HTERT RPE-1 (cell line): ENCODE data around the gene PLXNC1.

Experiments
- in situ Hi-C: fragments of 300-500 bp; cut with MboI; formaldehyde crosslinking; loops from 4 replicates; pipeline ENCODE4 v1.14.3; 2020; ENCODE audit warnings: low sequenced_read_pairs

PLXNC1 gene

GRCh38 chr12:94178882-94179281 is 30.5 kb downstream of the PLXNC1 start:
- in situ Hi-C loops, result no loop called here

- in situ Hi-C loops, result no loop called here
Measured at GRCh38 chr12:94179723-94180122, 31.3 kb downstream of the PLXNC1 start.

DNA sequence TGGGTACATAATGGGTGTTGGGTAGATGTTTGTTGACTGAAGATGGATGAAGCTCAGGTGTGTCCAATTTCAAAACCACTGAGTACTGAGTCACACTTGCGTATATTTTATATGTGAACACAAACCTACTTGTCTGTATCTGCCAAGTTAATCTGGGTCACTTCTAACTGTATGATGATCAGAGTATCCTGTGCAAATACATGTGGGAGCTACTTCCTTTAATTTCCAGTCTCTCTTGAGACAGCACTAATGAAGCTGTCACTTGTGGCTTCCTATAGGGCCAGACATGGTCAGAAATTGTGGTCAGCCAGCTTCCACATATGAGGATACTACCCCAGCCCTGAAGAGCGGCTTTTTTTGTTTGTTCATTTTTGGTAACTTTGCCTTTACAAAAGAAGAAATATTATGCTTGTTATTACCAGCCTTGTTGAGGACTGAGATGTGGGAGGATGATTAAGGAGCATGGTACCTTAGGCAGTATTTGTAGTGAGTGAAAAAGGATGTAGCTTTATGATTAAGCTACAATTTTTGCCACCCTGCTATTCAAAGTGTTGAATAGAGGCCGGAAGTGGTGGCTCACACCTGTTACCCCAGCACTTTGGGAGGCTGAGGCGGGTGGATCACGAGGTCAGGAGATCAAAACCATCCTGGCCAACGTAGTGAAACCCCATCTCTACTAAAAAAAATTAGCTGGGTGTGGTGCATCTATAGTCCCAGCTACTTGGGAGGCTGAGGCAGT is 32.4 kb downstream of the PLXNC1 start:
- in situ Hi-C loops, result no loop called here

DNA sequence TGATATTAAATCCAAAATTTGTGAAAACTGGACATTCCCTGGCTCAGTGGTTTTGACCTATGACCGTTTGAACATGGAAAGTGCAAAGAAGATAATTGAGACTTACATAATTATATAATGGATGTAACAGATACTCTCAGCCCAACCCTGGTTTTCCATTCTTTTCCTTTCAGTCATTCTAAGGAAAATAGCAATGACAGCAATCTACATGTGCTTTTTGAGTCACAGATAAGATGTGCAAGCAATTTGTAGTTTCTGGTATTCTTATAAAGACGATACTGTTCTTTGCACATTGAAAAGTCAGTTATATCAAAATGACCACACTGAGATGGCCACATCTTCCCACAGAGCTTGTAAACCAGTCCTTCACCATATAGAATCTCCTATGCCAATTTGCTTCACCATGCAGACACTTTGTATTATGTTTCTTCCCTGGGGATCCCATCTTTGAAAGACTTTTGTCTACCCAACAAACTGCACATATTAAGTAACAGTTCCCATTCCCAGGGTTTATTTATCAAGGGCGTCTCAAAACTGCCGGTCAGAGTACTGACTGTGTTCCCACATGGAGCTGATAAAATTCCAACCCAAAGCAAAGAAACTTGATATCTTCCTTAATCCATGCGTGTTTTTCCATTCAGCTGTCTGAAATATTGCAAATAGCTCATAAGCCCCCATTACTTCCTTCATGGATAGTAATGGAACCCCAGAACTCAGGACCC is 34.8 kb downstream of the PLXNC1 start:
- in situ Hi-C loops, result no loop called here

- in situ Hi-C loops, result no loop called here
Measured at GRCh38 chr12:94183708-94184379, 35.5 kb downstream of the PLXNC1 start.

DNA sequence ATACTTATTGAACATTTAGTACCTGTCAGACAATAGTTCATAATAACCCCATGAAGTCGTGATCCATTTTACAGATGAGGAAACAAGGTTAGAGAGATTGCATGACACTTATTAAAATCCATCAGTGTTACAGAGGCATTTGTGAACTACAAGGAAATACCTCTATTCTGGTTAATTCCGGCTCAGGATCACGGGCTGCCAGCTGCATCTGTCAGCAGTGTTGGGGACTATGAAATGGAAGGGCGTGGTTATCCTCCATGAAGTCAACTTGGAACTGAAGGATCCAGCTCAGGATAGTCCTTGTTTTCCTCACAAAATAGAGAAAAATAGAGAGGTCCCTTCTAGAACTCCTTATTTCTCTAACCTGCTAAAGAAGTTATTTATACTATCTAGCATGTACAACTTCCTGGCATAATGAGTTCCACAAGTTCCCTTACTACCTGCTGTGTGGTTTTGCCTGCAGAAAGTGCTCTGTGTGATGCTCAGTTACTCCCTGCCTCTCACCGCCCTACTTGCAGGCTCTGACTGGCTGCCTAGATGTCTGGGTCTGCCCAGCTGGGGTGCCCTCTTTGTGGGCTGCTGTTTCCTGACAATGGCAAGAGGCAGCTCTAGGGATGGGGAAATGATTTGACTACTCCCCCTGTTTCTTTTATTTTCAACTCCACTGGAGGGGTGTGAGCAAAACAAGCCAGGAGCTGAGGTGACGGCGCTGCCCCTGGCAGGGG is 36.8 kb downstream of the PLXNC1 start:
- in situ Hi-C loops, result no loop called here

- in situ Hi-C loops, result no loop called here
Measured at GRCh38 chr12:94185801-94186200, 37.4 kb downstream of the PLXNC1 start.

DNA sequence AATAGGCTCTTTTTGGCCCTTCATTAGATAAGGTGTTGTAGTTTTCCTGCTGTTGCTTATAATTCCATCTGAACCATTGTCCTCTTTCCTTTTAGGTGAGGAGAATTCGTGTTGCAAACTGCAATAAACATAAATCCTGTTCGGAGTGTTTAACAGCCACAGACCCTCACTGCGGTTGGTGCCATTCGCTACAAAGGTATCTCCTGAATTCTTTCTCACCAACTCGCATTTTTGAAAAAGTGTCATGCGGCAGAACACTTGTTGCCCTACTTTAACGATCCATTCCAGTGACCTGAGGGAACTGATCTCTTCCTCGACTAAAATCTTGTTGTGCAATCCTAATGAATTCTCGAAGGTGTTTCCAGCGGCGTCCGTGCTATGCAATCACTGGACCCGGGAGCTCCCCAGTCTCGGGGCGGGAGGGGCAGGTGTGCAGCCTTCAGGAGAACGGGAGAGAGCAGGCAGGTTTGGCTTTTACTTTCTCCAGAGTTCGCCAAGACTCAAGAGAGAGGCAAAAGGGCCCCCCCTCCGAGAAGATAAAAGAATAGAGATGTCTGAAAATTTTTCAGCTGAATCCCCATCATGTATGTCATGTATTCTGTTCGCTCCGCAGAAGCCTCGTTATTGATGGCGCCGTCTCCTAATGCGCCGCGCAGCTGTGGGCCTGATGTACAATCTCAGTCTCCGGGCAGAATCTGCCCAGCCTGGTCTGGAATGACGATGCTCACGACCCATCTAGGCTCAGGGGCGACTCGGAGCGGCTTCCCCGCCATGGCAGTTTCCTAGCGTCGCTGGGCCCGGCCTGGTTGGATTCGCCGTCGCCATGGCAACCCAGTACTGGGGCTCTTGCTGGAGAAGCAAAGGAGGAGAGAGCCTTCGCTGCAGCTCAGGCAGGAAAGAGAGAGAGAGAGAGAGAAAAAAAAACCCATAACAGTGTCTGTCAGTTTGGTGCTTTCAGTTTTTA is 38.2 kb downstream of the PLXNC1 start:
- in situ Hi-C loops, result no loop called here

GRCh38 chr12:94187361-94187760 is 39.0 kb downstream of the PLXNC1 start:
- in situ Hi-C loops, result no loop called here

DNA sequence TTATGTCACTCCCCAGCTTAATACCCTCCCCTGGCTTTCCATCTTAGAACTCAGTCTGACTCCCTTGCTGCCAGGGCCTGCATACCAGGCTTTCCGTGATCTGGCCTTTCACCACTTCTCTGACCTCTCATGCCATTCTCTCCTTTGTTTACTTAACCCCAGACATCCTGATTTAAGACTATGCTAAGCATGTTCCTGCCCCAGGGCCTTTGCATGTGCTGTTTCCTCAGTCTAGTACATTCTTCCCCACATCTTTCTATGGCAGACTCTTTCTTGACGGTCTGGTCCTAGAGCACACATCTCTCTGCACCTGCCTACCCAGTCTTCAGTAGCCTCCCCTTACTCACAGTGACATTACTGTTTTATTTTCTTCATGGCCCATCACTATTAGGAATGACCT is 42.2 kb downstream of the PLXNC1 start:
- in situ Hi-C loops, result no loop called here

GRCh38 chr12:94191023-94191422 is 42.6 kb downstream of the PLXNC1 start:
- in situ Hi-C loops, result no loop called here

GRCh38 chr12:94191811-94192210 is 43.4 kb downstream of the PLXNC1 start:
- in situ Hi-C loops, result no loop called here

- in situ Hi-C loops, result no loop called here
Measured at GRCh38 chr12:94192506-94192905, 44.1 kb downstream of the PLXNC1 start.

DNA sequence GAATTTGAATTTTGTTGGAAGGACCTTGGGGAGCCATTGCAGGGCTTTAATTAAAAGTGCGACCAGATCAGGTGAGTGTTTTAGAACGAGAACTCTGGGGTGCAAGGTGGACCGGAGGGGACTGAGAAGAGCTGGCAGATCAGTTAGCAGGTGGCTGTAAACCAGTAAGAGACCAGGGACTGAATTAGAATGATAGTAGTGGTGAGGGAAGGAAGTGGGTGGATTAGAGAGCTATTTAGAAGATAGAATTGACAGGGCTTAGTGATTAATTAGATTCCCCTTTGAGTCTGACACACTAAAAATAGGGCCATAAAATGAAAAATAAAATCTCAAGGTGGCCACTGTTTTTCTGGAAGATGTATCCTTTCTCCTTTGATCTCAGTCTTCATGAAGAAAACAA is 44.8 kb downstream of the PLXNC1 start:
- in situ Hi-C loops, result no loop called here

GRCh38 chr12:94195483-94195882 is 47.1 kb downstream of the PLXNC1 start:
- in situ Hi-C loops, result no loop called here

DNA sequence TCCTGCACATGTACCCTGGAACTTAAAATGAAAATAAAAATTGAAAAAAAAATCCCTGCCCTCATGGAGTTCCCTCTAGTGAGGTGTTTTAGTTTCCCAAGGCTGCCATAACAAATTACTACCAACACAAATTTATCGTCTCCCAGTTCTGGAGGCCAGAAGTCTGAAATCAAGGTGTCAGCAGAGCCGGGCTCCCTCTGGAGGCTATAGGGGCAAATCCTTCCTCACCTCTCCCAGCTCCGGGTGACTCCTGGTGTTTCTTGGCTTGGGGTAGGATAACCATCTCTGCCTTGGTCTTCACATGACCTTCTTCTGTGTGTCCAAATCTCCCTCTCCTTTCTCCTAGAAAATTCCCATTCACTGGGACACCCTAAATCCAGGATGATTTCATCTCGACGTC is 50.1 kb downstream of the PLXNC1 start:
- in situ Hi-C loops, result no loop called here

- in situ Hi-C loops, result no loop called here
Measured at GRCh38 chr12:94198872-94199271, 50.5 kb downstream of the PLXNC1 start.

DNA sequence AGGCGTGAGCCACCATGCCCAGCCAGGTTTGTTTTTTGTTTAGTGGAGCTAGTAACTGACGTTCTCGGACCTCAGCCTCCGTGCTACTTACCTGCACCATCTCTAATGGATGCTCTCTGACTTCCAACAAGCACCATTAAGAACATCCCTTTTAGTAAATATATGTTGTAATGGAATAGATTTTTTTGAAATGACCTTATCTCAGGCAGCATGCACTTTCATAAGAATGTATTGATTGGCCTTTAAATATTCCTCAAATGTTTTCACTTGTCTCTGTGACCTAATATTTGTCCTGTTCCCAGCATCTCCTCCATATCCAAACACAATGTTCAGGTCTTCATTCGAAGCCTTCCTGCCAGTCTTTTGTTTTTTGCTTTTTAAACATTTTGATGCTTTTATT is 51.7 kb downstream of the PLXNC1 start:
- in situ Hi-C loops, result no loop called here

GRCh38 chr12:94200695-94201094 is 52.3 kb downstream of the PLXNC1 start:
- in situ Hi-C loops, result no loop called here
